Vagina (tissue), 2 donors: ENCODE results near the gene TMEM179. TPM values are rescaled to one million over a fixed set of nuclear protein-coding genes. Genes with fewer than 3 reads are reported as not detected.

Experiments used
- DNase-seq, 2 donors: peaks; one replicate each; pipeline ENCODE4 v3.0.0-alpha.2; 2017; ENCODE audit errors: extremely low spot score in 2 of 2
- H3K27ac ChIP-seq: fragments of 200-600 bp; sonication (generic); one replicate; pipeline ENCODE4 v1.5.1; 2019
- H3K27me3 ChIP-seq: fragments of 200-600 bp; sonication (generic); one replicate; pipeline ENCODE4 v1.5.1; 2019
- H3K36me3 ChIP-seq, 2 donors: fragments of 200-600 bp; sonication (generic); one replicate each; pipeline ENCODE4 v1.5.1; 2017 to 2019
- H3K4me1 ChIP-seq: fragments of 200-600 bp; sonication (generic); one replicate; pipeline ENCODE4 v1.5.1; 2019
- H3K4me3 ChIP-seq, 2 donors: fragments of 200-600 bp; sonication (generic); 1 replicate in 1 of 2; 2 replicates in 1 of 2; pipeline ENCODE4 v1.5.1; 2016 to 2019
- H3K9me3 ChIP-seq: fragments of 200-600 bp; sonication (generic); one replicate; pipeline ENCODE4 v1.5.1; 2019
- CTCF ChIP-seq, 3 experiments: fragments of 450-650 bp in 2 of 3; fragments of 200-600 bp in 1 of 3; sonication (generic) in 1 of 3; IDR thresholded peaks; one replicate each; pipeline ENCODE4 v1.5.1; 2017 to 2019; ENCODE audit warnings: antibody characterized with exemption in 3 of 3, mild to moderate bottlenecking in 2 of 3, moderate library complexity in 2 of 3
- POLR2A ChIP-seq, 2 donors: fragments of 450-650 bp; IDR thresholded peaks; one replicate each; pipeline ENCODE4 v1.6.1; 2017; ENCODE audit warnings: antibody characterized with exemption in 2 of 2, mild to moderate bottlenecking in 2 of 2, moderate library complexity in 2 of 2
- POLR2AphosphoS5 ChIP-seq, 2 donors: sonication (generic); formaldehyde crosslinking; IDR thresholded peaks; one replicate each; pipeline ENCODE4 v1.9.0; 2017; ENCODE audit warnings: antibody characterized with exemption in 2 of 2, mild to moderate bottlenecking in 2 of 2, low read depth in 1 of 2; ENCODE audit not compliant: insufficient read depth in 1 of 2
- intact Hi-C: fragments of 100-400 bp; cut with DNase I; formaldehyde crosslinking; loops from one replicate; pipeline ENCODE4 v1.15.1; 2023
- total RNA-seq: library from RNA; depleted of rRNA; stranded (reverse); fragments of >200 nt; gene quantifications from one replicate; pipeline ENCODE4 v1.2.3, GENCODE V29; 2016

Gene TMEM179
- total RNA-seq, 1 donor from 2014 or later, result 7.9 TPM

DNA sequence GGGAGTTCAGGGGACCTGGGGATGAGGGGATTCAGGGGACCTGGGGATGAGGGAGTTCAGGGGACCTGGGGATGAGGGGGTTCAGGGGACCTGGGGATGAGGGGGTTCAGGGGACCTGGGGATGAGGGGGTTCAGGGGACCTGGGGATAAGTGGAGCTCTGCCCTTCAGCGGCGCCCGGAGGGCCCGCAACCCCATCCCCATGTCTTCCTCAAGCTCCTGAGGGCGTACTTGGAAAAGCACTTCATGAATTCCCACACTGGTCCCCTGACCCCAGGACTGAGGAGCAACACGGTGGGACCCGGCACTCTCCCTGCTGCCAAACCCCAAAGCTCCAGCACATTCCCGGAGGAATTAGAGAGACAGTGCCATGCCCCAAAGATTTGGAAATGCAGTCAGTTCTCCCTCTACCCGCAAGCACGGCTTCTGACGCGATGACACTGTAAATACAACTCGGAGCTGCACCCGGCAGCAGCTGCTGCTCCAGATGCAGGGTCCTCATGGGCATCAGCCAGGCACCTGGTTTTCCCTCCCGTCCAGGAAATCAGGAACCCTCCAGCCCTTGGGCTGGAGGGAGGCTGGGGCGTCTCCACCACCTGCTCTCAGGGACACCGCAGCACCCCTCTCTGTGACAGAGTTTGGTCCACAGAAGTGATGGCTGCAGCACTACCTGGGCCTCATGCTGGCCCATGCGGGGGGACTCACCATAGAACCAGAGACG is 57.8 kb downstream of the TMEM179 start:
- no peak for TF ChIP-seq POLR2A (IDR thresholded peaks at IDR 0.05)
- no peak for TF ChIP-seq POLR2AphosphoS5 (IDR thresholded peaks at IDR 0.05; ENCODE audit: insufficient read depth in 1 of 2, low read depth in 1 of 2)
- TF ChIP-seq CTCF (IDR thresholded peaks at IDR 0.05), result no peak
- H3K9me3 ChIP-seq, result no peaks in the 10 kb centered on the region
- peaks cover 10% of the 10 kb centered on the region for H3K4me1 ChIP-seq
- no peaks in the 10 kb centered on the region for H3K27me3 ChIP-seq
- no peak overlapping the region for H3K4me3 ChIP-seq
- no peak for DNase-seq
- no peaks in the 10 kb centered on the region for H3K36me3 ChIP-seq
- intact Hi-C loops, result no loop called here
- H3K27ac ChIP-seq, result no peak overlapping the region

GRCh38 chr14:104545942-104546501 is 58.5 kb downstream of the TMEM179 start:
- Histone ChIP-seq H3K4me1 (peaks cover 10% of the 10 kb centered on the region), H3K27me3 (no peaks in the 10 kb centered on the region), H3K36me3 (no peaks in the 10 kb centered on the region), H3K27ac (no peak overlapping the region), H3K4me3 (peak overlapping the region in 1 of 2 donors; percentile 24), H3K9me3 (no peaks in the 10 kb centered on the region)
- DNase-seq, result no peak
- no peak for TF ChIP-seq POLR2A (IDR thresholded peaks at IDR 0.05)
- TF ChIP-seq POLR2AphosphoS5 (IDR thresholded peaks at IDR 0.05; ENCODE audit: insufficient read depth in 1 of 2, low read depth in 1 of 2), result no peak
- no peak for TF ChIP-seq CTCF (IDR thresholded peaks at IDR 0.05)
- intact Hi-C loops, result no loop called here

DNA sequence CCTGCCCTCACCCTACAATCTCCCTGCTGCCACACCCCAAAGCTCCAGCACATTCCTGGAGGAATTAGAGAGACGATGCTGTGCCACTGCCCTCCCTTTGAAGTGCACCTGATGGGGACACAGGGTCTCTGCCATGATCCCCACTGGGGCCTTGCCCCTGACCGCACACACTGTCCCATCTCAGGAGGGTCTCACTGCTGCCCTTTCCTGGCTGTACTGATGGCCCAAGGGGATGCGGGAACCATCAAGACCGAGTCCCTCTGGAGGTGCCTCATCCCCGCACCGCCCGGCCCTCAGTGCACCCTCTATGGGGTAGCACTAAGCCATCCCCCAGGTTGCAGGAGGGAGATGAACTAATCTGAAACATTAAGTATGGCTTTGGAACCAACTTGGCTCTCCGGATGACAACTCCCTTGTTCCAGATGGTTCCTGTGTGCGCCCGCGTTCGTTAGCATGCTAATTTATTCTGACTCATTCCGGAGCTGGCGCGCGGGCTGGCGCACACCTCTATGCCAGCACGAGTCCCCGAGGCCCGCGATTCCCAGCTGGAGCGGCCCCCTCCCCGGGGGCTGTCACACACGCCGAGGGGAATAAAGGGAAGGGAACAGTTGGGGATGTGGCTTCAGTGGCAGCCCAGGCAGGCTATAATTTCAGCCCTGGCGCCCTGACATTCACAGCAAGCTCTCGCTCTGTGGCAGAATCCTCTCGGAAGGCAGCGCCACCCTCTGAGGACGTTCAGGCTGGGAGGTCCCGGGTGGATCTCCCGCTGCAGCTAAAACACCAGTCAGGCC is 59.2 kb downstream of the TMEM179 start:
- no peak for TF ChIP-seq CTCF (IDR thresholded peaks at IDR 0.05)
- TF ChIP-seq POLR2A (IDR thresholded peaks at IDR 0.05), result no peak
- intact Hi-C loops, result no loop called here
- DNase-seq, result no peak
- H3K36me3 ChIP-seq, result no peaks in the 10 kb centered on the region
- peak overlapping the region in 1 of 2 donors; percentile 24 for H3K4me3 ChIP-seq
- H3K4me1 ChIP-seq, result peaks cover 10% of the 10 kb centered on the region
- H3K27ac ChIP-seq, result no peak overlapping the region
- H3K9me3 ChIP-seq, result no peaks in the 10 kb centered on the region
- no peaks in the 10 kb centered on the region for H3K27me3 ChIP-seq

DNA sequence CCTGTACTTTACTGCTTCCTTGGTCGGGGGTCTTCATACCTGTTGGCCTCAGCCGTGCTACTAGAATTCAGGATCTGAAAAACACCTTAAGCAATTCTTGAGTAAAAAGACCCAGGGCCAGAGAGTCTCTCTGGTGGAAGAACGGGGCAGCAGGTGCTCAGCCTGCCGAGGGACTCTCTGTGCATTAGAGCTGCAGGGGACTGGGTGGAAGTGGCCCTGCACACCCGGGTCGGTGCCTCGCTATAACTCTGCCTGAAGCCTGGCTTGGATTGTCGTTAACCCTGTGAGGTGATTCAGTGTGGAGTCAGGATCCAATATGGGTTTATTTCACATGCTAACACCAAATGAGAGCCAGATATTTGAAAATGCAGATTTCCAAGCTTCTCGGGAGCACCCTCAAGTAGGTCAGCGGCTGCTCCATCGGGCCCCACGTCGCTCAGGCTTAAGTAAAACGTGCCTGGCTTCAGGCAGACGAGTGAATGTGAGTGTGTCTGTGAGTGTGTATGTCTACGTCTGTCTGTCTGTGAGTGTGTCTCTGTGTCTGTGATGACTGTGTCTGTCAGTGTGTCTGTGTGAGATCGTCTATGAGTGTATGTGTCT is 60.1 kb downstream of the TMEM179 start:
- no peaks in the 10 kb centered on the region for H3K36me3 ChIP-seq
- no peaks in the 10 kb centered on the region for H3K9me3 ChIP-seq
- no peak overlapping the region for H3K4me3 ChIP-seq
- TF ChIP-seq POLR2A (IDR thresholded peaks at IDR 0.05) (no peak), POLR2AphosphoS5 (IDR thresholded peaks at IDR 0.05; ENCODE audit: insufficient read depth in 1 of 2, low read depth in 1 of 2) (no peak), CTCF (IDR thresholded peaks at IDR 0.05) (no peak)
- DNase-seq, result no peak
- no peak overlapping the region for H3K27ac ChIP-seq
- intact Hi-C loops, result no loop called here
- H3K4me1 ChIP-seq, result peaks cover 10% of the 10 kb centered on the region
- H3K27me3 ChIP-seq, result no peaks in the 10 kb centered on the region
